ENCODE measurements around the gene ZNF827.

Gene ZNF827

DNA sequence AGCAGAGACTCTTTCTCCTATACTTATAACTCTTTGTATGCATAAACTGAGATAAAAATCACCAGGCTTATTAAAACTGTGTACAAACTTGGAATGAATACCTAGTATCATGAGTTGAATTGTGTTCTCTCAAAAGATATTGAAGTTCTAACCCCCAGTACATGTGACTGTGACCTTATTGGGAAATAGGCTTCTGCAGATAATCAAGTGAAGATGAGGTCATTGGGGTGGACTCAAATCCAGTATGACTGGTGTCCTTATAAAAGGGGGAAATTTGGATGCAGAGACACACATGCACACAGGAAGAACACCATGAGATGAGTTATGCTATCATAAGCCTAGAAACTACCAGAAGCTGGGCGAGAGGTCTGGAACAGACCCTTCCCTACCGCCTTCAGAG is 26.2 kb downstream of the ZNF827 start:
- TF ChIP-seq, protein P1, sequence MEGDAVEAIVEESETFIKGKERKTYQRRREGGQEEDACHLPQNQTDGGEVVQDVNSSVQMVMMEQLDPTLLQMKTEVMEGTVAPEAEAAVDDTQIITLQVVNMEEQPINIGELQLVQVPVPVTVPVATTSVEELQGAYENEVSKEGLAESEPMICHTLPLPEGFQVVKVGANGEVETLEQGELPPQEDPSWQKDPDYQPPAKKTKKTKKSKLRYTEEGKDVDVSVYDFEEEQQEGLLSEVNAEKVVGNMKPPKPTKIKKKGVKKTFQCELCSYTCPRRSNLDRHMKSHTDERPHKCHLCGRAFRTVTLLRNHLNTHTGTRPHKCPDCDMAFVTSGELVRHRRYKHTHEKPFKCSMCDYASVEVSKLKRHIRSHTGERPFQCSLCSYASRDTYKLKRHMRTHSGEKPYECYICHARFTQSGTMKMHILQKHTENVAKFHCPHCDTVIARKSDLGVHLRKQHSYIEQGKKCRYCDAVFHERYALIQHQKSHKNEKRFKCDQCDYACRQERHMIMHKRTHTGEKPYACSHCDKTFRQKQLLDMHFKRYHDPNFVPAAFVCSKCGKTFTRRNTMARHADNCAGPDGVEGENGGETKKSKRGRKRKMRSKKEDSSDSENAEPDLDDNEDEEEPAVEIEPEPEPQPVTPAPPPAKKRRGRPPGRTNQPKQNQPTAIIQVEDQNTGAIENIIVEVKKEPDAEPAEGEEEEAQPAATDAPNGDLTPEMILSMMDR (conservative IDR thresholded peaks at IDR 0.05), result no peak
- no peak overlapping the region for H3K27ac ChIP-seq

DNA sequence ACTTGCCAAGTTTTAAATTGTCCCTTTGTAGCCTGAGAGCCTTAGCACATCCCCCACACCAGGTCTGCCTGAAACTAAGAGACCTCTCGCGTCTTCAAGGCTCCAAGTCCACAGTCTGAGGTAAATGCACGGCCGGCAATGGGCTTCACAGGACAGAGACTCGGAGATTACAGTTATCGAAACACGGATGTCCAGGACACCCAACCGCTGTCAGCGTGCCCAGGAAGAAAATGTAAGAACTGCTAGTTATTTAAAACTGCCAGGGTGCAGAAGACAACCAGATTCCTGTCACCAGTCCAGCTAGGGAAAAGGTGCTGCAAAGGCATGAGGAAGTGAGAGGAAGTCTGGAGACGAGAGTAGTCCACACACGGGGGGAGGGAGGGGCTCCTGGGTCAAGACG is 28.9 kb downstream of the ZNF827 start:
- peak overlapping the region; percentile 79 for H3K27ac ChIP-seq
- TF ChIP-seq, protein P1 (conservative IDR thresholded peaks at IDR 0.05), result no peak

DNA sequence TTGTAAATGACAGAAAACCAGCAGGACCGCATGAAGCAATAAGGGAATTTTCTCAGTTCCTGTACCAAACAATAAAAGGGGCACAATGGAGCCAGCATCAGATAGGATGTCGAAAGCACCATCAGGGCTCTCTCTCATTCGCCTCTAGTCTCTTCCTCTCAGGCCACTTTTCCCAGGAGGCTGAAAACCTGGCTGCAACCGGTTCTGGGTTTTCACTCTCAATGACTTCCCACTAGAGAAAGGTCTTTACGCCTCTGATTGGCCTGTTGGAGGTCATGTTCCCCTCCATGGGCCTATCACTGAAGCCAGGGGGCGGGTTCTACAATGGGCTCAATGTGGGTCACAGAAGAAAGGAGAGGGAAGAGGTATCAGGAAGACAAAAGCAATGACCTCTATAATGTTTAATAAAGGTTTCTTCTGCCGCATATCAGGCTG is 29.3 kb downstream of the ZNF827 start:
- peak overlapping the region; percentile 79 for H3K27ac ChIP-seq
- TF ChIP-seq, protein P1 (conservative IDR thresholded peaks at IDR 0.05), result no peak

DNA sequence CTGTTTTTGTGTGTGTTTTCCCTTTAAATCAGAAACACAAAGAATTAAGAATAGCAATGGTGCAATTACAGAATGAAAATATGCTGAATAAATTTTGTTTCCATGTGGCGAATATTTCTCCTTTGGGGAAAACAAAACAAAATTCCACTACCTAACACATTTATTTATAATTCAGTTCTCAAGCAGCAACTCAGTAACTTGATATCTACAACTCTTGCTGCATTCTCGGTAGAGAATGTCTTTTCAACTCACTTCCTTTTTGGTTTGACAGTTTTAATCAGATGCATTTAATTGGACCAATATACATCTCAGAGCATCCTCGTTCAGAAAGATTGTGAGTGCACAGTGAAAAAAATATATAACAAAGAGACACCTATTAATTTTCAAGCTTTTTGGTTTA is 30.8 kb downstream of the ZNF827 start:
- TF ChIP-seq, protein P1 (conservative IDR thresholded peaks at IDR 0.05), result no peak
- no peak overlapping the region for H3K27ac ChIP-seq

DNA sequence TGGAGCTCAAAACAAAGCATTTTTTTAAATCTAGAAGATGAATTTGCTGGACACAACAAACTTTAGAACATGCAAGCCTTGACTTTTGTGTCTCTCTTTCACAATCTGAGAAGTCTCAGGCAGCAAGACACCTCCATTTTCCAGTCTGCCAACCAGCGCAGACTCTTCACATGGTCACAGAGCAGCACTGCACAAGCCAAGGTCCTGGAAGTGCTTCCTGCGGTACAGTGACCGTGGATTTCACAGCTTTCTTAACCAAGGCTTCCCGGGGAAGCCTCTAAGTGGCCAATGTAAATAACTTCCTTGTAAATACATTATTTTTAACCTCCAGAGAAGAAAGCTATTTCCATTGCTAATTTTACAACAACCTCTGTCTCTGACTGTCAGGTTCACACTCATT is 31.2 kb downstream of the ZNF827 start:
- TF ChIP-seq, protein P1 (conservative IDR thresholded peaks at IDR 0.05), result no peak
- no peak overlapping the region for H3K27ac ChIP-seq

DNA sequence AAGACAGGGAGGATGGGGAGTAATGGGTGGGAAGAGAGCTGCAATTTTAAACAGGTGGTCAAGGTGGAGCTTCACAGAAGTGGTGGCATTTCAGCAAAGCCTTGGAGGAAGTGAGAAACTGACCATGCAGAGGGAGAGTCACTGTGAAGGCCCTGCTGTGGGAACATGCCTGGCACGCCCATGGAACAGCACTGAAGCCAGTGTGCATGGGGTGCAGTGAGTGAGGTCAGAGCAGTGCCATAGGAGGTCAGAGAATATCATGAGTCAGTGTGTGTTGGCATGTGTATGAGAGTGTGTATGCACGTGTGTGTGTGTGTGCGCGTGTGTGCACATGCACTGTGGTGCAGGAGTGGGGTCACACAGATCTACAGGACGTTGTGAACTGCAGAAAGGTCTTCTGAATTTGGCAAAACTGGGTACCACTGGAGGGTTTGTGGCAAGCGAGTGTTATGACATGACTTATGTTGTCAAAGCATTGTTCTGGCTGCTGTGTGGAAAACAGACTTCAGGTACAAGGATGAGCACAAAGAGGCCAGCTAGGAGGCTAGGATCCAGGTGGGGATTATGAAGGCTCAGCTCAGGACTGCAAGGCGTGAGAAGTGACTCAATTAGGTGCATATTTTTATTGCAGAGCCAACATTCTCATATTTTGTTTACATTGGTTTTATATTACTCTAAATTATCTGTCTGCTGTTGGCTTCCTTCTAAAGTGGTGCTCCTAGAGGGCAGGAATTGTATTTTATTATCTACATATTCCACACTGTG is 34.0 kb downstream of the ZNF827 start:
- TF ChIP-seq, protein P1 (conservative IDR thresholded peaks at IDR 0.05), result no peak
- no peak overlapping the region for H3K27ac ChIP-seq

DNA sequence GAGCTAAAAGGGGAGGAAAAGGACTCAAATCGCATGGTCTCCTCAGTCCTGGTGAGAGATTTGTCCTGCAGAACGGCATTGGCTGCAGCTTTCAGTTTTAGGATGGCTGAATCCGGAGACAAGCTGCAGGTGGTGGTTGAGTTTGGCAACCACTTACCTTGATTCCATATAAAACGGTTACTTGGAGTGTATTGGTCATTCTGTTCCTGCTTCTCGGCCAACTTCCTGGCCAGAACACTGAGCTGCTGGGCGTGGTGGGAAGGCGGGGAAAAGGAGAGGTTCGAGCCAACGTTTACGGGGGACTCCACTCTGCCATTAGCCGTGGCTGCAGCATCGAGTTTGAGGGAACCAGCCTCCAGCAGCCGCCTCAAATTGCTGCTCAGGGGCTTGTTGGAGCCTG is 36.1 kb downstream of the ZNF827 start:
- no peak overlapping the region for H3K27ac ChIP-seq
- TF ChIP-seq, protein P1 (conservative IDR thresholded peaks at IDR 0.05), result no peak

Measured in VCaP (cell line).